GM12878 (cell line): ENCODE measurements around the gene HPF1. TPM values are rescaled to one million over a fixed set of nuclear protein-coding genes. Genes with fewer than 3 reads are reported as not detected.
A peak's percentile ranks its signal among the peaks of the same experiment; 100 is the strongest.

Source experiments
- ASH2L ChIP-seq: fragments of 300-600, 200-600 bp; sonication (generic); IDR thresholded peaks from 2 replicates; pipeline ENCODE4 v1.6.1; 2017; ENCODE audit warnings: low read depth, mild to moderate bottlenecking, borderline replicate concordance
- CHD2 ChIP-seq: IDR thresholded peaks from 2 replicates; pipeline ENCODE4 v1.6.1; 2011; ENCODE audit warnings: low read depth, low read length, improper control_type of control experiment, borderline replicate concordance
- DPF2 ChIP-seq: fragments of 450-650 bp; IDR thresholded peaks from 2 replicates; pipeline ENCODE4 v1.6.1; 2017; ENCODE audit warnings: mild to moderate bottlenecking
- EP300 ChIP-seq, 2 experiments: fragments of 150-350 bp in 1 of 2; IDR thresholded peaks; 2 replicates each; pipeline ENCODE4 v1.6.1; 2011 to 2012; ENCODE audit warnings: low read depth in 2 of 2, low read length in 2 of 2, borderline replicate concordance in 1 of 2, improper control_type of control experiment in 1 of 2, inconsistent platforms in 1 of 2; ENCODE audit not compliant: control insufficient read depth in 1 of 2
- ESRRA ChIP-seq: IDR thresholded peaks from 2 replicates; pipeline ENCODE4 v1.6.1; 2012; ENCODE audit warnings: mild to moderate bottlenecking, low read length, improper control_type of control experiment
- EZH2 ChIP-seq: IDR thresholded peaks from 2 replicates; pipeline ENCODE4 v1.6.1; 2012; ENCODE audit warnings: low read depth, mild to moderate bottlenecking, control low read depth, inconsistent platforms, low read length, borderline replicate concordance; ENCODE audit not compliant: control insufficient read depth
- HDAC6 ChIP-seq: fragments of 200-600 bp; sonication (generic); IDR thresholded peaks from one replicate; pipeline ENCODE4 v1.8.0; 2017; ENCODE audit warnings: antibody characterized with exemption; ENCODE audit not compliant: unreplicated experiment
- JUND ChIP-seq: IDR thresholded peaks from 2 replicates; pipeline ENCODE4 v1.6.1; 2012; ENCODE audit warnings: low read depth, mild to moderate bottlenecking, low read length, improper control_type of control experiment, moderate library complexity
- LARP7 ChIP-seq: fragments of 450-650 bp; IDR thresholded peaks from 2 replicates; pipeline ENCODE4 v1.6.1; 2017; ENCODE audit warnings: mild to moderate bottlenecking
- MLLT1 ChIP-seq: fragments of 450-650 bp; IDR thresholded peaks from 2 replicates; pipeline ENCODE4 v1.6.1; 2016; ENCODE audit warnings: mild to moderate bottlenecking
- MTA2 ChIP-seq: fragments of 450-650 bp; IDR thresholded peaks from 2 replicates; pipeline ENCODE4 v1.6.1; 2016; ENCODE audit warnings: low read depth, mild to moderate bottlenecking, moderate library complexity
- MYB ChIP-seq: fragments of 150-350 bp; IDR thresholded peaks from 2 replicates; pipeline ENCODE4 v1.6.1; 2014; ENCODE audit warnings: mild to moderate bottlenecking, low read depth, low read length, borderline replicate concordance
- POU2F2 ChIP-seq: IDR thresholded peaks from 3 replicates; pipeline ENCODE4 v1.6.1; 2011; ENCODE audit warnings: low read depth, mild to moderate bottlenecking, low read length, borderline replicate concordance
- SREBF1 ChIP-seq: IDR thresholded peaks from 2 replicates; pipeline ENCODE4 v1.6.1; 2012; ENCODE audit warnings: mild to moderate bottlenecking, low read length
- SREBF2 ChIP-seq: IDR thresholded peaks from 2 replicates; pipeline ENCODE4 v1.6.1; 2012; ENCODE audit warnings: mild to moderate bottlenecking, low read length
- TCF12 ChIP-seq: IDR thresholded peaks from 2 replicates; pipeline ENCODE4 v1.6.1; 2011; ENCODE audit warnings: low read depth, mild to moderate bottlenecking, low read length
- TCF3 ChIP-seq: IDR thresholded peaks from 2 replicates; pipeline ENCODE4 v1.6.1; 2012; ENCODE audit warnings: low read depth, mild to moderate bottlenecking, low read length, borderline replicate concordance; ENCODE audit not compliant: insufficient read depth
- YY1 ChIP-seq: IDR thresholded peaks from 2 replicates; pipeline ENCODE4 v1.6.1; 2011; ENCODE audit warnings: low read depth, mild to moderate bottlenecking, low read length
- ZNF274 ChIP-seq: IDR thresholded peaks from one replicate; pipeline ENCODE4 v1.8.0; 2011; ENCODE audit not compliant: insufficient read length, insufficient read depth
- ZNF687 ChIP-seq: fragments of 450-650 bp; IDR thresholded peaks from 2 replicates; pipeline ENCODE4 v1.6.1; 2017; ENCODE audit warnings: mild to moderate bottlenecking, moderate library complexity
- ZSCAN29 ChIP-seq: fragments of 450-650 bp; IDR thresholded peaks from 2 replicates; pipeline ENCODE4 v1.6.1; 2017; ENCODE audit warnings: mild to moderate bottlenecking, moderate library complexity
- polyA plus RNA-seq, 11 experiments: library from polyadenylated mRNA; depleted of rRNA in 4 of 11; unstranded in 6 of 11; stranded (reverse) in 5 of 11; fragments of >200 nt; fragmentation: Nextera tagmentation in 4 of 11; fragmentation: Illumina TruSeq in 1 of 11; extraction: Ambion mirVana in 4 of 11; extraction: Trizol in 1 of 11; gene quantifications; 1 replicate in 1 of 11; 2 replicates in 10 of 11; pipeline versions ENCODE4 v1.2.1 to v1.2.3, GENCODE V29; 2011 to 2016; ENCODE audit warnings: inconsistent platforms in 2 of 11, missing spikeins in 2 of 11, low read depth in 1 of 11
- total RNA-seq, 4 experiments: library from RNA; depleted of rRNA in 3 of 4; stranded (reverse); fragments of >200 nt in 3 of 4; fragmentation: Illumina TruSeq in 1 of 4; extraction: Trizol in 1 of 4; gene quantifications; 2 replicates each; pipeline versions ENCODE4 v1.2.1 to v1.2.3, GENCODE V29; 2013 to 2021
- TF ChIP-seq, protein P1 (sequence below): IDR thresholded peaks from 2 replicates; pipeline ENCODE4 v1.6.1; 2011; ENCODE audit warnings: low read depth, low read length, improper control_type of control experiment, borderline replicate concordance

HPF1 gene
- total and polyA plus RNA-seq, 10 of the 15 experiments (the other 5 are each of a cell fraction or from before 2014, with no cell fraction given): 31.2 to 93.5 (median 48.7) TPM

GRCh38 chr4:169757575-169758184 lies at the start of gene HPF1 (continued):
- TF ChIP-seq JUND (no peak), MYB (no peak), POU2F2 (no peak), CHD2 (no peak), EP300 (IDR thresholded peaks at IDR 0.05; ENCODE audit: borderline replicate concordance in 1 of 2, control insufficient read depth in 1 of 2, low read depth in 2 of 2, low read length in 2 of 2) (no peak), LARP7 (no peak), TCF12 (peak; percentile 61; the same call in 1 of the 2 replicates), ZSCAN29 (no peak; the same call in 1 of the 2 replicates), SREBF2 (no peak), MLLT1 (no peak), ZNF274 (no peak), YY1 (0 out of 2 replicates have a peak, but pooled peaks have one; percentile 62), ESRRA (no peak), EZH2 (no peak), ASH2L (no peak), DPF2 (no peak), MTA2 (no peak), ZNF687 (no peak), SREBF1 (no peak), HDAC6 (no peak), TCF3 (no peak)
- TF ChIP-seq, protein P1, sequence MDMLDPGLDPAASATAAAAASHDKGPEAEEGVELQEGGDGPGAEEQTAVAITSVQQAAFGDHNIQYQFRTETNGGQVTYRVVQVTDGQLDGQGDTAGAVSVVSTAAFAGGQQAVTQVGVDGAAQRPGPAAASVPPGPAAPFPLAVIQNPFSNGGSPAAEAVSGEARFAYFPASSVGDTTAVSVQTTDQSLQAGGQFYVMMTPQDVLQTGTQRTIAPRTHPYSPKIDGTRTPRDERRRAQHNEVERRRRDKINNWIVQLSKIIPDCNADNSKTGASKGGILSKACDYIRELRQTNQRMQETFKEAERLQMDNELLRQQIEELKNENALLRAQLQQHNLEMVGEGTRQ: no peak
